Left ventricle myocardium superior (tissue), 1 donor: ENCODE data around the gene OR13D1. TPM values are rescaled to one million over a fixed set of nuclear protein-coding genes. Genes with fewer than 3 reads are reported as not detected.
"Not testable (repeated sequence)": the region's sequence is repeated elsewhere in the genome, so short reads cannot be mapped to it uniquely, and the experiment has no call there.

Experiments used
- ATAC-seq: fragments of 200-7000 bp; cut with Tn5 transposase; one replicate; pipeline ENCODE4 v1.9.1; 2020; ENCODE audit warnings: mild to moderate bottlenecking, moderate library complexity
- DNase-seq: peaks from one replicate; pipeline ENCODE4 v3.0.0-alpha.2; 2020
- intact Hi-C: fragments of 100-400 bp; cut with micrococcal nuclease; formaldehyde crosslinking; loops from one replicate; pipeline ENCODE4 v1.11.0; 2022
- long read RNA-seq: library from polyadenylated mRNA; unstranded; transcript quantifications from one replicate; pipeline ENCODE4 v2.0.0, GENCODE V29; 2021
- total RNA-seq: library from RNA; stranded (reverse); fragmentation: NEBNext Ultra II Directional; extraction: Animal tissue kit (Norgen Biotek cat#: 25700); gene quantifications from one replicate; pipeline ENCODE4 v1.2.1, GENCODE V29; 2021
- donor health status: DM: no; HTN: yes; CAD: no; lungs with severe emphysema.

Gene OR13D1, protein sequence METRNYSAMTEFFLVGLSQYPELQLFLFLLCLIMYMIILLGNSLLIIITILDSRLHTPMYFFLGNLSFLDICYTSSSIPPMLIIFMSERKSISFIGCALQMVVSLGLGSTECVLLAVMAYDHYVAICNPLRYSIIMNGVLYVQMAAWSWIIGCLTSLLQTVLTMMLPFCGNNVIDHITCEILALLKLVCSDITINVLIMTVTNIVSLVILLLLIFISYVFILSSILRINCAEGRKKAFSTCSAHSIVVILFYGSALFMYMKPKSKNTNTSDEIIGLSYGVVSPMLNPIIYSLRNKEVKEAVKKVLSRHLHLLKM
- not detected for total RNA-seq
- long read RNA-seq = 0 reads

DNA sequence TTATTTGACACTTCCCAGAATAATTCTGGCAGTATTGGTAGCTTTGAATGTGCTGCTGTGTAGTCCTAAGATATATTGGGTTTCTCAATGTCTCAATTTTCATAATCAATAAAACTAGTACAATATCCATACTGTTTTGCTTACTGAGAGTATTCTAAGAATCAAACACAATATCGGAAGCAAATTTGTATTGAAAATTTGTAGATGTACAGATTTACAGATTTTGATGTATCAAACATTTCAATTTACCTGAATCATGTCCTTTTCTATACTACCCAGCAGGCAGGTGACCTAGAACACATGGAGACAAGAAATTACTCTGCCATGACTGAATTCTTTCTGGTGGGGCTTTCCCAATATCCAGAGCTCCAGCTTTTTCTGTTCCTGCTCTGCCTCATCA, at the start of gene OR13D1:
TSS of gene OR13D1 (plus strand) at position 301 of the 400 bp plus-strand sequence. CDS start at position 301, 0 bp downstream.
- intact Hi-C loops = no loop called here
- ATAC-seq = no peak
- no peak for DNase-seq

DNA sequence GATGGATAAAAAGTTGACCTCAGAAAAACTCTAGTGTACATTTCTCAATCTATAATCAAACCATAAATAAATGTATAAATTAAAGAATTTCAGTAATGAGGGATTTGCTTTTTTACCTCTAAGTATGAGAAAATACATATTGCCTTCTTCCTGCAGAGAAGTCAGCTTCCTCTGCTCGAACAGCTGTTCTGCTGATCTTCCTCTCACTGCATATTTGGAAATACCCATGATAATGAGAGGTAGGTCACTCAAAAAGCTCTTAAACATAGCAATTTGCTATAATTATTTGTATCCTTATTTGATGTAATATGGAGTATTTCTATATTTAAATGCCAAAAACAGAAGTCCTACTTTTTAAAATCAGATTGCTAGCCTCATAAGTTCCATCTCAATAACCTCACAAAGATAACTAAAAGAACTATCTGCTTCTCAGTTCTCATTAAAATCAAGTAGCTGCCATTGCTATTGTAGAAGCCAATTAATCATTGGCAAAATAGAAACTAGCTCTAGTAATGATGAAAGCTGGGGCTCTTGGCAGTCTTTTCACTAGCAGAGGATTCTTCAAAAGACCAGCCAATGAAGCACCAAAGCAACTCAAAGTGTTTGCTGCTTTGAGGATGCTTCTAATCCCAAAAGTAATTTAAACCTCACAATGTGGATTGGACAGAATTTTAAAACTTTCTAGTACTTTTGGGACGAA, 35.7 kb upstream of the OR13D1 start:
- intact Hi-C loops = no loop called here
- ATAC-seq (no peak), DNase-seq (no peak)

DNA sequence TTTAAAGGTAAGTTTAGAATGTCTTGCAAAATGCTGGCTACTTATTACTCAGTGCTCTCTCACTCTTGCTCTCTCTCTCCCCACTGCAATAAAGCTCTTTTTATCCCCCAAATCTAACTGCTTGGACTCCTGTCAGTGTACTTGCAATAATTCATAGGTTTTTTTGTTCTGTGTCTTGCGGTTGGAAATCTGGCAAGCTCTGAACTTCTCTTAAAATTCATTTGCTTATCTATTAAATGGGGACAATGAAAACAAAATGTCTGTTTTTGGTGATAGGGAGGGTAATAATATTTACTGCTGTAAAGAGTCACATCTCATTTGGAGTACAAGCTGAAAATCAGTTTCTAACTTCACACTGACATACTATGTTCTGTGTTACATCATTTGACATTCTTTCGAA, 18.7 kb upstream of the OR13D1 start:
- ATAC-seq (no peak), DNase-seq (no peak)
- intact Hi-C loops = no loop called here

DNA sequence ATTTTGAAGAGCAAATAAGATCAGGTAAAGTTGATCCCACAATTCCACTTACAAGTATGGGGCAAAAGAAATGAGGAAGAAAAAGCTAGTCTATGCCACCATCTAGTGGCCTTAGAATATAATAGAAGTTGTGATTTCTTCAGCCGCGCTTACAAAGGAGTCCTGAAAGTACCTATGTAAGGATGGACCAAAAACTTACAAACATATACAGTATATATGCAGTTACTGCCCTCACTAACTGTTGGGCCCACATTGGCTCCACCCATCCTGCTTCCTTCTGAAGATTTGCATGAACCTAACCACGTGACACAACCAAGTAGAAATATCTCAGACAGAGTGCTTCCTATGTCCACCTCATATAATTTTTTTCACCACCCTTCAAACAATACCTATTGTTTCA, 11.7 kb upstream of the OR13D1 start:
- ATAC-seq (no peak), DNase-seq (no peak)
- intact Hi-C loops = no loop called here

DNA sequence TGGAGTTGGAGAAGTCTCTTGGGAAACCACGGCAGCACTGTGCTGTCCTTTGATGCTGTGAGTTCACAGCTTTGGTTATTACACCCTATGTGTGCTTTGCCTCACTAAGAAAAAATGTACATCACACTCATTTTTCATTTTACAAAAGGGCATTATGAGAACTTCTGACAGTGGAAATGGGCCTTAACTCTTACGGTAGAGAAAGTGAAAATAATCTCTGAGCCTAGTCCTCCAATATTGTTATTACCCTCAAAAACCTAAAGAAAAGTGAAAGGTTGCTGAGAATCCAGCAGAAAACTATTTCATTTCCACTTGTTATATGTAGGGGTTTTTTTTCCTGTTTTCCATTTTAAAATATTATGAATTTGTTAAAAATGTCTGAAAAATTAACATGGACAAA, 8.2 kb upstream of the OR13D1 start:
- ATAC-seq (no peak), DNase-seq (no peak)
- intact Hi-C loops = no loop called here

DNA sequence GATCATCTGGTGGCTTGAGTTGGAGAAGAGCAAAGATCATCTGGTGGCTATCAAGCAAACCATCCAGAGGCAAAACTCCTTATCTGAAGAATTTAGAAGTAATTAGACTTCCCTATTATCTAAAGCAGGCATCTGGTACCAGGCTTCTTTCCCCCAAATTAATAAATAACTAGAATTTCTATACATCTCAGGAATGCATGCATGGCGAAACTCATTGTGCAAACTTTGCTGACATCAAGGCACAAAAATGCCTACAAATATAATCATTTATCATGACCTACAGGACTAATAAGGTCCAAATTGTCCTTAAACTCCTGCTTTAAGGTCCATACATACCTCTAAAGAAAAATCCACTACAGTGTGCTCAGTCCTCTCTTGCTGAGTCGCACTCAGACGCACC, 6.0 kb downstream of the OR13D1 start:
- intact Hi-C loops = no loop called here
- ATAC-seq (no peak), DNase-seq (no peak)

DNA sequence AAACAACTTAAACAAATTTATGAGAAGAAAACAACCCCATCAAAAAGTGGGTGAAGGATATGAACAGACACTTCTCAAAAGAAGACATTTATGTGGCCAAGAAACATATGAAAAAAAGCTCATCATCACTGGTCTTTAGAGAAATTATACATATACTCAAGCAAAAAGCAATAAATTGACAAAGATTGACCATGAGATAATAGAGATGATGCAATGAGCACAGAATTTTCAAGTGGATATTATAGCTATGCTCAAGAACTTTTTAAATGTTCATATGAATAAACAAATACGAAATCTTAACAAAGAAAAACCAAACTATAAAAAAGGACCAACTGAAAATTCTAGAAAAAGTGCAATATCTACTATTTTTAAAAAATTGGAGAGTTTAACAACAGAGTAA, 14.4 kb downstream of the OR13D1 start:
- DNase-seq, ATAC-seq, intact Hi-C loops: not testable (repeated sequence)

DNA sequence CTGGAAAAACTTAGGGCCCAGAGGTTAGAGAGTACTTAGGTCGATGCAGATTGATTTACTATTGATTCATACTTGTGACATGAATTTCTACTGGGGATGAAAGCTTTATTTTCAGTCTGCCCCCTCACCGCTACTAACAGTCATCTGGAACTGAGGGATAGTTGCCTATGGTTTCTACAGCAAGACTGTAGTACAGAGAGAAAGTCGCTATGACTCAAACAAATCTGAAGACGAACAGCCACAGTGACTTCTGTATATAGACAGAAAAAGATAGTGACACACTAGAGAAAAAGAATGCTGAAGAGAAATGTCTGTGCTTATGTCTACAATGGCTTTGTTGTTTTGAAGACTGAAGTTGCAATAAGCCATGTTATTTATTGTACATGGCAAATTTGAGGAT, 17.3 kb downstream of the OR13D1 start:
- ATAC-seq (no peak), DNase-seq (no peak)
- intact Hi-C loops = no loop called here

DNA sequence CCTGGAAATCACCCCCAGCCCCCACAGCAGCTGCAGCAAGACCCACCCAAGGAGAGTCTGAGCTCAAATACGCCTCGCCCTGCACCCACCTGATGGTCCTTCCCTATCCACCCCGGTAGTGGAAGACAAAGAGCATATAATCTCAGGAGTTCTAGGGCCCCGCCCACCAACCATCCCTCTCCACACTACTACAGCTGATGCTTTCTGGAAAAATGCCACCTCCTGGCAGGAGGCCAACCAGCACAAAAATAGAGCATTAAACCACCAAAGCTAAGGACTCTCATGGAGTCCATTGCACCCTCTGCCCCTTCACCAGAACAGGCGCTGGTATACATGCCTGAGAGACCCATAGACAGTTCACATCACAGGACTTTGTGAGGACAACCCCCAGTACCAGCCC, 30.7 kb downstream of the OR13D1 start:
- DNase-seq = no peak
- ATAC-seq = no peak
- intact Hi-C loops = no loop called here

DNA sequence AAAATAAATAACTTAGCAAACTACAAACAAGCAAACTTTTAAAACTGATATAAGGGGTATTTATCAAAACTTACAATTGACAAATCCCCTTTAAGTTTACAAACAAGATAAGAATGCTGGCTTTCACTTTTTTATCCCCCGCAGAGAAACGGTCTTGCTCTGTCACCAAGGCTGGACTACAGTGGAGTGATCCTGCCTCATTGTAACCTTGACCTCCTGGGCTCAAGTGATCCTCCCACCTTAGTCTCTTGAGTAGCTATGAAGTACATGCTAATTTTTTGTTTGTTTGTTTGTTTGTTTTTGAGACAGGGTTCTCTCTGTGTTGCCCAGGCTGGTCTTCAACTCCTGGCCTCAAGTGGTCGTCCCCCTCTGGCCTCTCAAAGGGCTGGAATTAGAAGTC, 44.1 kb downstream of the OR13D1 start:
- ATAC-seq (no peak), DNase-seq (no peak)
- intact Hi-C loops = no loop called here

DNA sequence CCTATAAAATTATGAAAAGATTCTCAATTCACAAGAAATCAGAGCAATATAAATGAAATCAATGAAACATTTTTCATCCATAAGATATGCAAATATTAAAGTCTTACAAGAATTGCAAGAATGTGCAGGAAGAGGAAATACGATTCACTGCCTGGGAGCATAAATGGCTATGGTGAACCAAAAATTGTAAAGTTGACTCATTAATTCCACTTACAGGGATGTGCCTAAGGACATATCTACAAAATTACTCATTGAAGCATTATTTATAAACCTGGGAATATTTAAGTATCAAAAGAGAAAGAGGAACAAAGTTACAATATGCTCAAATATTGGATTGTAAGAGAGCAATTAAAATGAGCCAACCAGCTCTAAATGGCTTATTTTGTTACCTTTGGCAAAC, 46.3 kb downstream of the OR13D1 start:
- intact Hi-C loops = no loop called here
- no peak for ATAC-seq
- DNase-seq = no peak

DNA sequence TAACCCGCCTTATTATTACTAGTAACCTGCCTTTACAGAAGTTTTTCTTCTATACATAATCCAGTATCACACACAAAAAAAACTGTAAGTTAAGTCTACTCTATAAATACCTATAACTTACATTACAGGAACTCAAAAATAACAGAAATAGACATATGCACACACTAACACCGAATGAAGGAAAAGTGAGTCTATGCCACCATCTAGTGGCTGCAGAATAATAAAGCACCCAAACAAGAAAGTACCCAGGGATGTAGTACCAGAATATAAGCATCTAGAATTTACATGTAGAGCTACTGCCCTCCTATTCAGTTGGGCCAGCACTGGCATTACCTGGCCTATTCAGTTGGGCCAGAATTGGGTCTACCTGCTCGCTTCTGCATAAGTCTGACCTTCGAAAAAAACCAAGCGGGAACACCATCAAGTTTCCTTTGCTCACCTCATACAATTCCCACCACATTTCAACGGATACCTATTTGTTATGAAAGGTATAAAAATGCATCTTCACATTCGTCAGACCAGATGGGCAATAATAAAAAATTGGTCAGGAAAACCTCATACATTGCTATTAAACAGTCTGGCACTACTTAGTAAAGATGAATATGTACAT, 49.2 kb downstream of the OR13D1 start:
- DNase-seq = no peak
- intact Hi-C loops = no loop called here
- ATAC-seq = no peak

Other genes with a start within 250 kb of the OR13D1 start
- gene OR13F1, start 190.3 kb upstream of the OR13D1 start, total RNA-seq = not detected
- not detected for gene OR13C4, start 167.3 kb upstream of the OR13D1 start, total RNA-seq
- not detected for gene OR13C3, start 157.7 kb upstream of the OR13D1 start, total RNA-seq
- gene OR13C8, start 125.3 kb upstream of the OR13D1 start, total RNA-seq = not detected
- not detected for gene OR13C5, start 95.1 kb upstream of the OR13D1 start, total RNA-seq
- gene OR13C2, start 88.9 kb upstream of the OR13D1 start, total RNA-seq = not detected
- not detected for gene OR13C9, start 76.3 kb upstream of the OR13D1 start, total RNA-seq
- gene NIPSNAP3A, start 53.2 kb downstream of the OR13D1 start, total RNA-seq = 17.3 TPM
- gene NIPSNAP3B, start 69.6 kb downstream of the OR13D1 start, total RNA-seq = 35.2 TPM
- gene ABCA1, start 233.6 kb downstream of the OR13D1 start, total RNA-seq = 13.0 TPM